ENCODE data around the gene SNX8. TPM values are rescaled to one million over a fixed set of nuclear protein-coding genes. Genes with fewer than 3 reads are reported as not detected.

SNX8 gene
- total RNA-seq, 1 experiment from 2014 or later = 139 TPM

DNA sequence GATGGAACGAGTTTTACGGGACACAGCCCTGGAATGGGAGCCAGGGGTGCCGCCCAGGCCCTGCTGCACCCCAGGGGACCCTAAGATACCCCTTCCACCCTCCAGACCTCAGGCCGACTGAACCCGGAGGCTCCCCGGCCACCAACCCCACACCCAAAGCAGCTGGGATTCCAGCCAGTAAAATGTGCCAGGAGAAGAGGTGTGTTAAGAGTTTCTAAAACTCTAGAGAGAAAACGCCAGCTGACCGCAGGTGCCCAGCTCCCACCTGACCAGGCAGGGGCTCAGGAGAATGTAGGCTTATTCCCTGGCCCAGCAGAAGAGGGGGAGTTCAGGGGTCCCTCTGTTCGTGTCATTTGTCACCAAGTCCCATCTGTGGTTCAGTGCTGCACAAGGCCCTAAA lies 54.8 kb downstream of the SNX8 start:
- ATAC-seq = no peak
- Histone ChIP-seq H3K4me3 (ENCODE audit: low read depth in 2 of 2, low read length in 2 of 2) (no peak overlapping the region), H3K27ac (ENCODE audit: low read length) (no peak overlapping the region), H3K27me3 (ENCODE audit: control insufficient read depth, insufficient read depth, low read length) (no peaks in the 10 kb centered on the region), H3K9me3 (ENCODE audit: control insufficient read depth, insufficient read depth, low read depth, low read length) (no peaks in the 10 kb centered on the region), H3K4me1 (ENCODE audit: control insufficient read depth, insufficient read depth, low read length) (peaks cover 3% of the 10 kb centered on the region; the same call in 1 of the 2 replicates), H3K36me3 (ENCODE audit: control insufficient read depth, insufficient read depth, low read length) (no peaks in the 10 kb centered on the region; the same call in 1 of the 2 replicates)
- intact Hi-C loops (cut with micrococcal nuclease; ENCODE audit: unreplicated experiment) (no loop called here), in situ Hi-C loops (cut with HindIII; ENCODE audit: low pct_unique_long_range_greater_than_20kb, low sequenced_read_pairs) (no loop called here)
- ChIA-PET CTCF (no interaction called here), POLR2A (no interaction called here)
- no TSS peak for BruUV-seq (replicated peaks)
- no peak for TF ChIP-seq TCF7L2 (IDR thresholded peaks at IDR 0.05; ENCODE audit: low read depth, low read length)
- no peak for TF ChIP-seq POLR2AphosphoS5 (IDR thresholded peaks at IDR 0.05; ENCODE audit: low read depth, low read length)
- DNase-seq (ENCODE audit: low read depth, low spot score) = no peak

DNA sequence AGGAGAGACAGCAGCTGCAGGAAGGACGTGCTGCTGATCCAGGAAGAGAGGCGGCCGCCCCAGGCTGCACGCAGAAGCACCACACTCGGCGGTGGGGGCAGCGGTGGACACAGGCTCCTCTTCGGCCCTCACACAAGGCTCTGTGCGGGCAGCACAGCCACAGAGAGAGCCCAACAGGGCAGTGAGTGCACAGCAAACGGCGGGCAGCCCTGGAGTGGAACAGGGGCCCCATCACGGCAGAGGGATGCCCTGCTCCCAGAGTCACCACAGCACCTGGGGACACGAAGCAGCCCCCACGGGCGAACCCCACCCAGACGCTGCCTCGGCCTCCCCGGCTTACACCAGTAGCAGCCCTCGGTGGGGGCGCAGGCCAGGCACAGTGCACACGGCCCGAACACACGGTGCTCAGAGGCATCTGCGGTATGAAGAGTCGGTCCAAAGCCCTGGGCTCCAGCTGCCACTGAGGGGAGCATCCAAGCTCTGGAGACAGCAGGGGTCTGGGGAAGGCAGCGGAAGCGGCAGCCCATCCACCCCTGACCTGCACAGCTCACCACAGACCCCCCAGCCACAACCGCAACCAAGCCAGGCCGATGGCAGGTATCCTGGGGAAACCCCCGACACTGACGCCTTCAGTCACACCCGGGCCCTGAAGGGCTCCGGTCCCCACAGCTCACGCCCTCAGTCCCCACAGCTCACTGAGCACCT lies 55.4 kb downstream of the SNX8 start:
- Histone ChIP-seq H3K4me3 (ENCODE audit: low read depth in 2 of 2, low read length in 2 of 2) (no peak overlapping the region), H3K9me3 (ENCODE audit: control insufficient read depth, insufficient read depth, low read depth, low read length) (no peaks in the 10 kb centered on the region), H3K36me3 (ENCODE audit: control insufficient read depth, insufficient read depth, low read length) (no peaks in the 10 kb centered on the region; the same call in 1 of the 2 replicates), H3K27me3 (ENCODE audit: control insufficient read depth, insufficient read depth, low read length) (no peaks in the 10 kb centered on the region), H3K27ac (ENCODE audit: low read length) (no peak overlapping the region), H3K4me1 (ENCODE audit: control insufficient read depth, insufficient read depth, low read length) (peaks cover 3% of the 10 kb centered on the region; the same call in 1 of the 2 replicates)
- intact Hi-C loops (cut with micrococcal nuclease; ENCODE audit: unreplicated experiment) (no loop called here), in situ Hi-C loops (cut with HindIII; ENCODE audit: low pct_unique_long_range_greater_than_20kb, low sequenced_read_pairs) (no loop called here)
- DNase-seq (ENCODE audit: low read depth, low spot score) (no peak), ATAC-seq (no peak)
- TF ChIP-seq SIN3A (IDR thresholded peaks at IDR 0.05; ENCODE audit: borderline replicate concordance, insufficient read depth, low read depth, low read length) (no peak), TCF7L2 (IDR thresholded peaks at IDR 0.05; ENCODE audit: low read depth, low read length) (no peak), POLR2AphosphoS5 (IDR thresholded peaks at IDR 0.05; ENCODE audit: low read depth, low read length) (no peak)
- TF ChIP-seq, protein P1, sequence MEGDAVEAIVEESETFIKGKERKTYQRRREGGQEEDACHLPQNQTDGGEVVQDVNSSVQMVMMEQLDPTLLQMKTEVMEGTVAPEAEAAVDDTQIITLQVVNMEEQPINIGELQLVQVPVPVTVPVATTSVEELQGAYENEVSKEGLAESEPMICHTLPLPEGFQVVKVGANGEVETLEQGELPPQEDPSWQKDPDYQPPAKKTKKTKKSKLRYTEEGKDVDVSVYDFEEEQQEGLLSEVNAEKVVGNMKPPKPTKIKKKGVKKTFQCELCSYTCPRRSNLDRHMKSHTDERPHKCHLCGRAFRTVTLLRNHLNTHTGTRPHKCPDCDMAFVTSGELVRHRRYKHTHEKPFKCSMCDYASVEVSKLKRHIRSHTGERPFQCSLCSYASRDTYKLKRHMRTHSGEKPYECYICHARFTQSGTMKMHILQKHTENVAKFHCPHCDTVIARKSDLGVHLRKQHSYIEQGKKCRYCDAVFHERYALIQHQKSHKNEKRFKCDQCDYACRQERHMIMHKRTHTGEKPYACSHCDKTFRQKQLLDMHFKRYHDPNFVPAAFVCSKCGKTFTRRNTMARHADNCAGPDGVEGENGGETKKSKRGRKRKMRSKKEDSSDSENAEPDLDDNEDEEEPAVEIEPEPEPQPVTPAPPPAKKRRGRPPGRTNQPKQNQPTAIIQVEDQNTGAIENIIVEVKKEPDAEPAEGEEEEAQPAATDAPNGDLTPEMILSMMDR (IDR thresholded peaks at IDR 0.05) = no peak
- TF ChIP-seq, protein P2, sequence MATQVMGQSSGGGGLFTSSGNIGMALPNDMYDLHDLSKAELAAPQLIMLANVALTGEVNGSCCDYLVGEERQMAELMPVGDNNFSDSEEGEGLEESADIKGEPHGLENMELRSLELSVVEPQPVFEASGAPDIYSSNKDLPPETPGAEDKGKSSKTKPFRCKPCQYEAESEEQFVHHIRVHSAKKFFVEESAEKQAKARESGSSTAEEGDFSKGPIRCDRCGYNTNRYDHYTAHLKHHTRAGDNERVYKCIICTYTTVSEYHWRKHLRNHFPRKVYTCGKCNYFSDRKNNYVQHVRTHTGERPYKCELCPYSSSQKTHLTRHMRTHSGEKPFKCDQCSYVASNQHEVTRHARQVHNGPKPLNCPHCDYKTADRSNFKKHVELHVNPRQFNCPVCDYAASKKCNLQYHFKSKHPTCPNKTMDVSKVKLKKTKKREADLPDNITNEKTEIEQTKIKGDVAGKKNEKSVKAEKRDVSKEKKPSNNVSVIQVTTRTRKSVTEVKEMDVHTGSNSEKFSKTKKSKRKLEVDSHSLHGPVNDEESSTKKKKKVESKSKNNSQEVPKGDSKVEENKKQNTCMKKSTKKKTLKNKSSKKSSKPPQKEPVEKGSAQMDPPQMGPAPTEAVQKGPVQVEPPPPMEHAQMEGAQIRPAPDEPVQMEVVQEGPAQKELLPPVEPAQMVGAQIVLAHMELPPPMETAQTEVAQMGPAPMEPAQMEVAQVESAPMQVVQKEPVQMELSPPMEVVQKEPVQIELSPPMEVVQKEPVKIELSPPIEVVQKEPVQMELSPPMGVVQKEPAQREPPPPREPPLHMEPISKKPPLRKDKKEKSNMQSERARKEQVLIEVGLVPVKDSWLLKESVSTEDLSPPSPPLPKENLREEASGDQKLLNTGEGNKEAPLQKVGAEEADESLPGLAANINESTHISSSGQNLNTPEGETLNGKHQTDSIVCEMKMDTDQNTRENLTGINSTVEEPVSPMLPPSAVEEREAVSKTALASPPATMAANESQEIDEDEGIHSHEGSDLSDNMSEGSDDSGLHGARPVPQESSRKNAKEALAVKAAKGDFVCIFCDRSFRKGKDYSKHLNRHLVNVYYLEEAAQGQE (IDR thresholded peaks at IDR 0.05; ENCODE audit: insufficient read depth in 1 of 2, low read depth in 2 of 2, low read length in 1 of 2) = no peak
- no TSS peak for BruUV-seq (replicated peaks)
- CTCF ChIA-PET = no interaction called here
- POLR2A ChIA-PET = no interaction called here

DNA sequence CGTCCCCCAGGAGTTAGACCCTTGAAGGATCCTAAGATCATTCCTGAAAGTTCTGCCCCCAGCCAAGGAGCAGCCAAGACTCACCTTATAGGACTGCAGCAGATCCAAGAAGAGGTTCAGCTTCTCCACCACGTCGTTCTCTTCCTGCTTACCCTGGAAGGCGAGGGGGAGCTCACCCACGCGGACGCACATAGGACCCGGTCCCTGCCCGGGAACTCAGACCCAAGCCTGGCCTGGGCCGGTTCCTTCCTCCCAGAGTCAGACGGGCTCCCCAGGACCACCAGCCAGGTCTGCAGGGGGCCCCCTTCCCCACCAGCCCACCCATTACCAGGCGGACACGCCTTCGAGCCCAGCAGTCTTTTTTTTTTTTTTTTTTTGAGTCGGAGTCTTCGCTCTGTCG lies 56.6 kb downstream of the SNX8 start:
- DNase-seq (ENCODE audit: low read depth, low spot score) (no peak), ATAC-seq (no peak)
- Histone ChIP-seq H3K27me3 (ENCODE audit: control insufficient read depth, insufficient read depth, low read length) (no peaks in the 10 kb centered on the region), H3K4me3 (ENCODE audit: low read depth in 2 of 2, low read length in 2 of 2) (no peak overlapping the region), H3K36me3 (ENCODE audit: control insufficient read depth, insufficient read depth, low read length) (no peaks in the 10 kb centered on the region; the same call in 1 of the 2 replicates), H3K9me3 (ENCODE audit: control insufficient read depth, insufficient read depth, low read depth, low read length) (no peaks in the 10 kb centered on the region), H3K4me1 (ENCODE audit: control insufficient read depth, insufficient read depth, low read length) (peaks cover 3% of the 10 kb centered on the region; the same call in 1 of the 2 replicates), H3K27ac (ENCODE audit: low read length) (no peak overlapping the region)
- in situ Hi-C loops (cut with HindIII; ENCODE audit: low pct_unique_long_range_greater_than_20kb, low sequenced_read_pairs) (no loop called here), intact Hi-C loops (cut with micrococcal nuclease; ENCODE audit: unreplicated experiment) (no loop called here)
- TF ChIP-seq SIN3A (IDR thresholded peaks at IDR 0.05; ENCODE audit: borderline replicate concordance, insufficient read depth, low read depth, low read length) = no peak
- no peak for TF ChIP-seq POLR2AphosphoS5 (IDR thresholded peaks at IDR 0.05; ENCODE audit: low read depth, low read length)
- TF ChIP-seq TCF7L2 (IDR thresholded peaks at IDR 0.05; ENCODE audit: low read depth, low read length) = no peak
- TF ChIP-seq, protein P2 (IDR thresholded peaks at IDR 0.05; ENCODE audit: insufficient read depth in 1 of 2, low read depth in 2 of 2, low read length in 1 of 2) = no peak
- TF ChIP-seq, protein P1 (IDR thresholded peaks at IDR 0.05) = no peak
- POLR2A ChIA-PET = interaction anchor here (0.6 kb wide), 1 partner anchor 47 kb away, joined by 7 read pairs; no protein-coding TSS in a partner anchor
- CTCF ChIA-PET = no interaction called here
- no TSS peak for BruUV-seq (replicated peaks)
